ENCODE measurements around the gene TMEM130. TPM values are rescaled to one million over a fixed set of nuclear protein-coding genes. Genes with fewer than 3 reads are reported as not detected.

TMEM130 gene
- polyA plus RNA-seq, 1 of the 3 experiments (the other 2 are of a cell fraction): 1.2 TPM

DNA sequence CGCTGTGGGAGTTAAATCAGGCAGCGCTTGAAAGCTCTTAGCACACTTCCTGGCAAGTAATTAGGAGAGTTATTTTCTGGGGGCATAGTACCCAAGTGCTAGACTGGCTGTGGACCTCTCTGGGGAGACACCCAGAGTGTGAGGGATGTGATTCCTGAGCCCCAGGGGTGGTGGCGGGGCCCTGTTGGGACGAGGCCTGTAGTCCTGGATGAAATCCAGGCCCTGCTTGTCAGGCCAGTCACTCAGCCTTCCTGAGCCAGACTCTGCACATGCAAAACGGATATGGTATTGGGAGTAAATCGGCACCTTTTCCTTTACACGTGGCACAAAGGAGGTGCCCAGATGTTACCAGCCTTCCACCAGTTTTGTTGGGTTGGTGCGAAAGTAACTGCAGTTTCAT lies 39.7 kb upstream of the TMEM130 start:
- peaks cover 11% of the 10 kb centered on the region for H4K20me1 ChIP-seq (ENCODE audit: insufficient read depth)
- H3K4me2 ChIP-seq: no peak overlapping the region
- no peak overlapping the region for H3K27ac ChIP-seq (ENCODE audit: low read depth in 2 of 2, low read length in 1 of 2)
- H3K27me3 ChIP-seq (ENCODE audit: insufficient read depth): no peaks in the 10 kb centered on the region
- H3F3A ChIP-seq (replicated peaks; ENCODE audit: insufficient read depth): peaks cover 28% of the 10 kb centered on the region
- POLR2A ChIA-PET: no interaction called here
- CTCF ChIA-PET: interaction anchor here (0.9 kb wide), 1 partner anchor 31 kb away, joined by 3 read pairs; the partner anchor contains the start of gene TRRAP
- no peak for DNase-seq
- H3K36me3 ChIP-seq (replicated peaks in 1 of 2; ENCODE audit: control insufficient read depth in 1 of 2, insufficient read depth in 2 of 2, low read length in 1 of 2): peaks cover 70 to 88% of the 10 kb centered on the region in 2 experiments
- peaks cover 6 to 7% of the 10 kb centered on the region in 2 experiments; a peak in 2 of 4 replicates for H3K4me1 ChIP-seq (ENCODE audit: control insufficient read depth in 1 of 2, insufficient read depth in 2 of 2, low read depth in 1 of 2, low read length in 1 of 2)
- no peak for TF ChIP-seq FOXM1 (IDR thresholded peaks at IDR 0.05; ENCODE audit: low read depth)
- TF ChIP-seq JUND (IDR thresholded peaks at IDR 0.05): no peak
- no peak for TF ChIP-seq EZH2phosphoT487 (IDR thresholded peaks at IDR 0.05; ENCODE audit: borderline replicate concordance, low read depth)
- no peak for TF ChIP-seq MEF2A (IDR thresholded peaks at IDR 0.05; ENCODE audit: borderline replicate concordance, low read depth)
- no peak for TF ChIP-seq NRF1 (IDR thresholded peaks at IDR 0.05; ENCODE audit: low read depth, low read length)
- no peak for TF ChIP-seq YY1 (IDR thresholded peaks at IDR 0.05; ENCODE audit: low read depth)
- TF ChIP-seq TAF1 (IDR thresholded peaks at IDR 0.05; ENCODE audit: borderline replicate concordance, low read depth, low read length): no peak
- TF ChIP-seq MAX (IDR thresholded peaks at IDR 0.05; ENCODE audit: low read depth): no peak
- H3K4me3 ChIP-seq (ENCODE audit: low read depth in 2 of 2, low read length in 1 of 2): no peak overlapping the region
- WGBS (ENCODE audit: low lambda C conversion rate): 90% methylated on average over 8 of the region's 8 CpGs
- no peak overlapping the region for H3K9ac ChIP-seq
- H3K79me2 ChIP-seq (ENCODE audit: insufficient read depth): no peaks in the 10 kb centered on the region
- no peaks in the 10 kb centered on the region for H3K9me3 ChIP-seq
- no peak overlapping the region for H2AFZ ChIP-seq (ENCODE audit: low read depth)
- no peaks in the 10 kb centered on the region for H3K9me2 ChIP-seq

GRCh38 chr7:98908585-98908984 lies 38.8 kb upstream of the TMEM130 start:
- CTCF ChIA-PET: interaction anchor here (0.7 to 1.8 kb wide), 2 partner anchors 13 to 17 kb away, joined by 3 to 4 read pairs; no protein-coding TSS in a partner anchor

More at GRCh38 chr7:98908585-98908984, 38.8 kb upstream of the TMEM130 start:
- 93% methylated on average over 19 of the region's 19 CpGs for WGBS (ENCODE audit: low lambda C conversion rate)
- Histone ChIP-seq H3K9me2 (no peaks in the 10 kb centered on the region), H3F3A (replicated peaks; ENCODE audit: insufficient read depth) (peaks cover 21% of the 10 kb centered on the region), H3K27ac (ENCODE audit: low read depth in 2 of 2, low read length in 1 of 2) (no peak overlapping the region), H3K36me3 (replicated peaks in 1 of 2; ENCODE audit: control insufficient read depth in 1 of 2, insufficient read depth in 2 of 2, low read length in 1 of 2) (peaks cover 73 to 86% of the 10 kb centered on the region in 2 experiments), H3K9ac (no peak overlapping the region), H3K9me3 (no peaks in the 10 kb centered on the region), H3K79me2 (ENCODE audit: insufficient read depth) (no peaks in the 10 kb centered on the region), H3K4me1 (ENCODE audit: control insufficient read depth in 1 of 2, insufficient read depth in 2 of 2, low read depth in 1 of 2, low read length in 1 of 2) (peaks cover 6 to 7% of the 10 kb centered on the region in 2 experiments; a peak in 2 of 4 replicates), H4K20me1 (ENCODE audit: insufficient read depth) (peaks cover 6% of the 10 kb centered on the region; the same call in 1 of the 2 replicates), H2AFZ (ENCODE audit: low read depth) (no peak overlapping the region), H3K4me2 (no peak overlapping the region), H3K27me3 (ENCODE audit: insufficient read depth) (no peaks in the 10 kb centered on the region), H3K4me3 (ENCODE audit: low read depth in 2 of 2, low read length in 1 of 2) (no peak overlapping the region)
- TF ChIP-seq FOXM1 (IDR thresholded peaks at IDR 0.05; ENCODE audit: low read depth) (no peak), RFX5 (IDR thresholded peaks at IDR 0.05; ENCODE audit: low read length) (no peak), REST (IDR thresholded peaks at IDR 0.05; ENCODE audit: low read depth, low read length) (no peak), RCOR1 (IDR thresholded peaks at IDR 0.05; ENCODE audit: low read length) (no peak), TCF12 (IDR thresholded peaks at IDR 0.05) (no peak), FOSL2 (IDR thresholded peaks at IDR 0.05; ENCODE audit: borderline replicate concordance, low read depth) (no peak), EZH2phosphoT487 (IDR thresholded peaks at IDR 0.05; ENCODE audit: borderline replicate concordance, low read depth) (no peak), CHD2 (IDR thresholded peaks at IDR 0.05; ENCODE audit: low read length, partially characterized antibody) (no peak), NRF1 (IDR thresholded peaks at IDR 0.05; ENCODE audit: low read depth, low read length) (no peak), RXRA (IDR thresholded peaks at IDR 0.05; ENCODE audit: borderline replicate concordance, low read depth) (no peak), GATA2 (CRISPR knock-in tag; IDR thresholded peaks at IDR 0.05) (no peak)
- TF ChIP-seq, protein P1, sequence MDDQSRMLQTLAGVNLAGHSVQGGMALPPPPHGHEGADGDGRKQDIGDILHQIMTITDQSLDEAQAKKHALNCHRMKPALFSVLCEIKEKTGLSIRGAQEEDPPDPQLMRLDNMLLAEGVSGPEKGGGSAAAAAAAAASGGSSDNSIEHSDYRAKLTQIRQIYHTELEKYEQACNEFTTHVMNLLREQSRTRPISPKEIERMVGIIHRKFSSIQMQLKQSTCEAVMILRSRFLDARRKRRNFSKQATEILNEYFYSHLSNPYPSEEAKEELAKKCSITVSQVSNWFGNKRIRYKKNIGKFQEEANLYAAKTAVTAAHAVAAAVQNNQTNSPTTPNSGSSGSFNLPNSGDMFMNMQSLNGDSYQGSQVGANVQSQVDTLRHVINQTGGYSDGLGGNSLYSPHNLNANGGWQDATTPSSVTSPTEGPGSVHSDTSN (IDR thresholded peaks at IDR 0.05): no peak
- TF ChIP-seq, protein P2, sequence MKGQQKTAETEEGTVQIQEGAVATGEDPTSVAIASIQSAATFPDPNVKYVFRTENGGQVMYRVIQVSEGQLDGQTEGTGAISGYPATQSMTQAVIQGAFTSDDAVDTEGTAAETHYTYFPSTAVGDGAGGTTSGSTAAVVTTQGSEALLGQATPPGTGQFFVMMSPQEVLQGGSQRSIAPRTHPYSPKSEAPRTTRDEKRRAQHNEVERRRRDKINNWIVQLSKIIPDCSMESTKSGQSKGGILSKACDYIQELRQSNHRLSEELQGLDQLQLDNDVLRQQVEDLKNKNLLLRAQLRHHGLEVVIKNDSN (IDR thresholded peaks at IDR 0.05; ENCODE audit: borderline replicate concordance, low read depth): no peak
- TF ChIP-seq, protein P3, sequence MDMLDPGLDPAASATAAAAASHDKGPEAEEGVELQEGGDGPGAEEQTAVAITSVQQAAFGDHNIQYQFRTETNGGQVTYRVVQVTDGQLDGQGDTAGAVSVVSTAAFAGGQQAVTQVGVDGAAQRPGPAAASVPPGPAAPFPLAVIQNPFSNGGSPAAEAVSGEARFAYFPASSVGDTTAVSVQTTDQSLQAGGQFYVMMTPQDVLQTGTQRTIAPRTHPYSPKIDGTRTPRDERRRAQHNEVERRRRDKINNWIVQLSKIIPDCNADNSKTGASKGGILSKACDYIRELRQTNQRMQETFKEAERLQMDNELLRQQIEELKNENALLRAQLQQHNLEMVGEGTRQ (IDR thresholded peaks at IDR 0.05; ENCODE audit: borderline replicate concordance, low read depth, low read length): no peak
- DNase-seq: no peak
- POLR2A ChIA-PET: interaction anchor here (0.7 to 1.3 kb wide), 2 partner anchors 9 to 15 kb away, joined by 4 read pairs; no protein-coding TSS in a partner anchor

Measured in SK-N-SH (cell line).